Erythroblast (primary cell): ENCODE data around the gene ARHGAP20.

Source experiments
- GATA1 ChIP-seq: IDR thresholded peaks from 2 replicates; pipeline ENCODE4 v1.6.1; 2011; ENCODE audit warnings: low read depth, mild to moderate bottlenecking, control low read depth, low read length, moderate library complexity
- POLR2A ChIP-seq: IDR thresholded peaks from 2 replicates; pipeline ENCODE4 v1.6.1; 2011; ENCODE audit warnings: mild to moderate bottlenecking, low read length

DNA sequence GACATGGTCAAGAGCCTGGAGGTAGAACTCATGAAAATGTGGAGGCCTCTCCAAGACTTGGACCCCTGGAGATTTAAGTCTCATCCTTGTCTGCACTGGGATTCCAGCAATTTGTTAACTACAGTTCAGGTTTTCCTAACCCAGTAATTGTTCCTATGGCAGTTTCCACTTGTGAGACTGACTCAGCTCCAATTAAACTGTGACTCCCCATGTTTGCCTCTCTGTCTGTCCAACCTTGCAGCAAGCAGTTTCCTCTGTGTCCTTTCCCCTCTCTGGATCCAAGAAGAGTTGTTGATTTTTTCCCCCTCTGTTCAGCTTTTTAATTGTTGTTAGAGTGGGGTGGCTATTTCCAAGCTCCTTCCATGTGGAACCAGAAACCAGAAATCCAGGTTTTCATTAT, 16.2 kb upstream of the ARHGAP20 start:
- TF ChIP-seq POLR2A (no peak), GATA1 (no peak)
